Measurements from ENCODE around the gene SH3RF3. TPM values are rescaled to one million over a fixed set of nuclear protein-coding genes. Genes with fewer than 3 reads are reported as not detected.
A peak's percentile ranks its signal among the peaks of the same experiment; 100 is the strongest.

SH3RF3 gene
- total RNA-seq, 1 experiment from 2014 or later: 21.7 TPM

DNA sequence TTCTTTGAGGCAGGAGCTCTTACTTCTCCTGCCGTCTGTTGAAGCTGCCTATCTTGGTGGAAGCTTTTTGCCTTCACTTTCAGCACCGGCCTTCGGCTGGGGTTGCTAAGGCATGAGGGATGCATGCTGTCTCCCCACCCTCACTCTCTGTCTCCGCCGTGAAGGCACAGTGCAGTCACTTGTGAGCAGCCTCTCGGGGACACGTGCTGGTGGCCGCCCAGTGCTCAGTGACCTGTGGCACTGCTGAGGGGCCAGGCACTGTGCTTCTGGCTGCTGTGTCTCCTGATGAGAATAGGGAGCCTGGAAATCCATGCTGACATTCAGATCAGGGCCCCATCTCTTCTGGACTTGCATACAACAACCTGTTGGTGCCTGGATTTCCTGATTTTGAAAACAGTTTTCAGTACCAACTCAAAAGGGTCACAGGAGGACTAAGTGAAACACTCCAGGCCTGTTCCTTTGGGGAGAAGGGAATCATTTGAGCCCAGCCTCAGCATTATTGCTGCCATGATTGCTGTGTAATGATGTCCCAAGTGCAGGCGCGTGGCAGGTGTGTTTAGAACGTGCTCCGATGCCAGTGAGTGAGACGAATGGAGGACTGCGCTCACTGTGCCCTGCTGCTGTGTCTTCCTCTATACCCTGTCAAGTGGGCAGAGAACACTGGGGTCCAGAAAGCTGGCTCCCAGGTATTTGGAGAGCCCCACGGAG, 266.6 kb downstream of the SH3RF3 start:
- BruUV-seq (replicated peaks): no TSS peak
- Mint-ChIP-seq H3K9me3 (ENCODE audit: unreplicated experiment) (no peaks in the 10 kb centered on the region), H3K4me3 (ENCODE audit: unreplicated experiment) (no peak overlapping the region), H3K27me3 (ENCODE audit: insufficient read depth, unreplicated experiment) (no peaks in the 10 kb centered on the region), H3K36me3 (ENCODE audit: insufficient read depth, unreplicated experiment) (peaks cover 18% of the 10 kb centered on the region), H3K4me1 (ENCODE audit: insufficient read depth, unreplicated experiment) (peaks cover 8% of the 10 kb centered on the region), H3K27ac (ENCODE audit: low read depth, unreplicated experiment) (no peak overlapping the region)
- POLR2A ChIA-PET: no interaction called here
- DNase-seq (ENCODE audit: unreplicated experiment): no peak
- intact Hi-C loops (cut with micrococcal nuclease): no loop called here
- CTCF ChIA-PET: interaction anchor here (0.5 to 1.1 kb wide), 2 partner anchors 13 to 51 kb away, joined by 3 to 5 read pairs; no protein-coding TSS in a partner anchor
- no peak for TF ChIP-seq CTCF (IDR thresholded peaks at IDR 0.05; ENCODE audit: unreplicated experiment)

DNA sequence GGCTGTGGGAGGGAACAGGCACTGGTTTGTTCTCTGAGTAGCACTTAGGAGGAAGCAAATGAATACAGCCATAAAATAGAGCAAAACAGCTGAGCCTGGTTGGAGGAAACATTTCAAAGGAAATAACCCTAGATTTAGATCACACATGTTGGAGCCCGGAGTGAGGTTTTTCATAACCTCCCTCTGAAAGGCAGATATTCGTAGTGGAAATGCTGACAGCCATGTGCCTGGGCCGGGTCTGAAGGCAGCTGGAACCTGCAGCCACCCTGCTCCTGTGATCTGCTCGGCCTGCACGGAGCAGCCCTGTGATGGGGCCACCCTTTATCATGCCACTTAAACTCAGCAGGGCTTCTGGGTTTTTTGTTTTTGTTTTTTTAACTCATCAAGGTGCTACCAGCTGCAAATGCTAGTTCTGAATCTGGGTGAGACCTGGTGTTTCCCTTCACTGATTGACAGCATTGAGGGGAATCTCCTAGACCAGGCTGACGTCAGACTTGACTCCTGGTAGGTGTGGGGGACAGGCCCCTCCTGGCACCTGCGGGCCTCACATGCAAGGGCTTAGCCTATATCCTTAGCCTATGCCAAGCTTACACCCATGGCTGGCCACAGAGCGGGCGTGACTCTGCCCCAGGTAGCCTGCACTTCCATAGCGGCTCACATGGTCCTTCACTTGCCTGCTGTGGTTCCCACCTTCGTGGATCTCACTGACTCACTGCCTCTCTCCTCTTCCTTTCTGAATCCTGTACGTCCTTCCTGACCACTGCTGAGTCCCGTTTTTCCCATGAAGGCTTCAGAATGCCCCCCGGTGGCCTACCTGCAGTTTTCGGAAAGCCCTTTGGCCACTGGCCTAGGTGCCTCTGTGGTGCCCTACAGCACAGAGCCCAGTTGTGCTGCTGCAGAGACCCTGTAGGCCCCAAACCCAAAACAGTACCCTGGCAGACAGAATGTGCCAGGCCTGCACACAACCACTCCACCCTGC, 267.5 kb downstream of the SH3RF3 start:
- POLR2A ChIA-PET: no interaction called here

DNA sequence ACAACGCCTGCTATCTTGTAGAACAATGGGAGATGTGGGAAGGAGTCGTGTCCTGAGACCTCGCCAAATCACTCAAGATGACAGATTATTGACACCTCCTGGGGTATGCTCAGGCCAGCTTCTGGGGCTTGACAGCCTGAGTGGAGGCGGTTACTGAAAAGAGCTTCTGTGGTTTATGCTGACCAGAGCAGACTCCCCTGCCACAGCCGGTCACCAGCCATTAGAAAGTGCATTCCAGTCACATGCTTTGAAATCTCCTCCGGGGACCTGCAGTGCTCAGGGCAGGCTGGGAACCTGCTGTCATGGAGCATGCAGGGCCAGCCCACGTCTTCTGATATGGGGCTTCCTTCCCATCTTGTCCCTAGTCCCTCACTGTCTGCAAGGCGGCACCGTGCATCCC, 268.9 kb downstream of the SH3RF3 start:
- POLR2A ChIA-PET: interaction anchor here (1.6 kb wide), 1 partner anchor 10 kb away, joined by 5 read pairs; no protein-coding TSS in a partner anchor
- H3K27ac Mint-ChIP-seq (ENCODE audit: low read depth, unreplicated experiment): no peak overlapping the region

More for the DNA sequence above, 267.5 kb downstream of the SH3RF3 start:
- Mint-ChIP-seq H3K27ac (ENCODE audit: low read depth, unreplicated experiment) (no peak overlapping the region), H3K9me3 (ENCODE audit: unreplicated experiment) (no peaks in the 10 kb centered on the region), H3K27me3 (ENCODE audit: insufficient read depth, unreplicated experiment) (no peaks in the 10 kb centered on the region), H3K4me1 (ENCODE audit: insufficient read depth, unreplicated experiment) (peaks cover 8% of the 10 kb centered on the region), H3K36me3 (ENCODE audit: insufficient read depth, unreplicated experiment) (peaks cover 27% of the 10 kb centered on the region), H3K4me3 (ENCODE audit: unreplicated experiment) (no peak overlapping the region)
- no TSS peak for BruUV-seq (replicated peaks)
- no peak for TF ChIP-seq CTCF (IDR thresholded peaks at IDR 0.05; ENCODE audit: unreplicated experiment)
- CTCF ChIA-PET: interaction anchor here (0.5 to 0.7 kb wide), 4 partner anchors 47 to 338 kb away, joined by 3 to 4 read pairs (median 4); no protein-coding TSS in a partner anchor
- DNase-seq (ENCODE audit: unreplicated experiment): peak; percentile 36
- intact Hi-C loops (cut with micrococcal nuclease): no loop called here

More for the DNA sequence above, 268.9 kb downstream of the SH3RF3 start:
- BruUV-seq (replicated peaks): no TSS peak
- H3K4me1 Mint-ChIP-seq (ENCODE audit: insufficient read depth, unreplicated experiment): peaks cover 8% of the 10 kb centered on the region
- DNase-seq (ENCODE audit: unreplicated experiment): no peak
- peaks cover 40% of the 10 kb centered on the region for H3K36me3 Mint-ChIP-seq (ENCODE audit: insufficient read depth, unreplicated experiment)
- H3K4me3 Mint-ChIP-seq (ENCODE audit: unreplicated experiment): no peak overlapping the region
- CTCF ChIA-PET: interaction anchor here (0.9 kb wide), 1 partner anchor 51 kb away, joined by 3 read pairs; no protein-coding TSS in a partner anchor
- H3K27me3 Mint-ChIP-seq (ENCODE audit: insufficient read depth, unreplicated experiment): no peaks in the 10 kb centered on the region
- no peaks in the 10 kb centered on the region for H3K9me3 Mint-ChIP-seq (ENCODE audit: unreplicated experiment)
- intact Hi-C loops (cut with micrococcal nuclease): no loop called here
- TF ChIP-seq CTCF (IDR thresholded peaks at IDR 0.05; ENCODE audit: unreplicated experiment): no peak
